OCI-LY7 (cell line): ENCODE measurements around the gene CRMP1. TPM values are rescaled to one million over a fixed set of nuclear protein-coding genes. Genes with fewer than 3 reads are reported as not detected.

ENCODE experiments used
- BruUV-seq: library from RNA; stranded (reverse); fragments of 400-500 nt; replicated peaks from 2 replicates; lab custom pipeline; 2021; lab: Mats Ljungman, UMichigan
- CTCF ChIA-PET: fragments of 300-600 bp; sonication (Branson Sonifier 250); formaldehyde crosslinking; loops from one replicate; lab custom pipeline; 2022; ENCODE audit warnings: antibody characterized with exemption; ENCODE audit not compliant: unreplicated experiment; lab: Charles Lee
- POLR2A ChIA-PET: fragments of 300-600 bp; sonication (Branson Sonifier 250); formaldehyde crosslinking; loops from one replicate; lab custom pipeline; 2022; ENCODE audit warnings: antibody characterized with exemption; lab: Charles Lee
- DNase-seq: peaks from one replicate; pipeline ENCODE4 v3.0.0-alpha.2; 2015; ENCODE audit warnings: low spot score
- H2AFZ ChIP-seq: fragments of 200-600 bp; sonication (generic), shearing (Covaris generic); 2 replicates; pipeline ENCODE4 v1.6.1; 2014; ENCODE audit warnings: mild to moderate bottlenecking, antibody characterized with exemption, low read length, moderate library complexity
- H3K27ac ChIP-seq: fragments of 200-600 bp; sonication (generic); 2 replicates; pipeline ENCODE4 v1.5.1; 2014; ENCODE audit warnings: mixed run types, low read depth, mild to moderate bottlenecking, moderate library complexity, low read length, inconsistent platforms; ENCODE audit not compliant: poor library complexity, severe bottlenecking
- H3K36me3 ChIP-seq: fragments of 200-600 bp; sonication (generic); 2 replicates; pipeline ENCODE4 v1.6.1; 2014; ENCODE audit warnings: mild to moderate bottlenecking, antibody characterized with exemption, low read length, moderate library complexity, mixed read lengths; ENCODE audit not compliant: insufficient read depth
- H3K4me1 ChIP-seq: fragments of 200-600 bp; sonication (generic); 2 replicates; pipeline ENCODE4 v1.5.1; 2014; ENCODE audit warnings: mild to moderate bottlenecking, low read length; ENCODE audit not compliant: insufficient read depth, poor library complexity, severe bottlenecking
- H3K4me2 ChIP-seq: fragments of 200-600 bp; sonication (generic); 2 replicates; pipeline ENCODE4 v1.6.1; 2014; ENCODE audit warnings: mild to moderate bottlenecking, low read length
- H3K4me3 ChIP-seq: fragments of 200-600 bp; sonication (generic); 2 replicates; pipeline ENCODE4 v1.5.1; 2014; ENCODE audit warnings: mild to moderate bottlenecking, low read depth, low read length; ENCODE audit not compliant: poor library complexity, severe bottlenecking
- H3K79me2 ChIP-seq: fragments of 200-600 bp; sonication (generic); 2 replicates; pipeline ENCODE4 v1.6.1; 2016; ENCODE audit warnings: low read depth, mild to moderate bottlenecking, low read length, moderate library complexity, mixed read lengths; ENCODE audit not compliant: insufficient read depth
- H3K9me2 ChIP-seq: fragments of 200-600 bp; sonication (generic); 2 replicates; pipeline ENCODE4 v1.6.1; 2016; ENCODE audit warnings: mild to moderate bottlenecking, low read length, mixed read lengths; ENCODE audit not compliant: insufficient read depth
- H3K9me3 ChIP-seq: fragments of 200-600 bp; sonication (generic); 2 replicates; pipeline ENCODE4 v1.6.1; 2014; ENCODE audit warnings: mild to moderate bottlenecking, mixed run types, low read length, mixed read lengths
- H4K20me1 ChIP-seq: fragments of 200-600 bp; sonication (generic); 2 replicates; pipeline ENCODE4 v1.6.1; 2014; ENCODE audit warnings: mild to moderate bottlenecking, antibody characterized with exemption, low read length, moderate library complexity, mixed read lengths; ENCODE audit not compliant: insufficient read depth
- EZH2phosphoT487 ChIP-seq: fragments of 200-600 bp; sonication (generic); IDR thresholded peaks from 2 replicates; pipeline ENCODE4 v1.6.1; 2018; ENCODE audit warnings: low read depth, borderline replicate concordance, mild to moderate bottlenecking, mixed run types, antibody characterized with exemption, low read length, moderate library complexity, mixed read lengths
- intact Hi-C: fragments of 100-400 bp; cut with micrococcal nuclease; formaldehyde crosslinking; loops from one replicate; pipeline ENCODE4 v1.10.0; 2022; ENCODE audit not compliant: unreplicated experiment
- total RNA-seq, 2 experiments: library from RNA; depleted of rRNA in 1 of 2; stranded (reverse); fragments of >200 nt in 1 of 2; shearing (Covaris generic) in 1 of 2; gene quantifications; 2 replicates each; pipeline ENCODE4 v1.2.3, GENCODE V29; 2014 to 2022
- TF ChIP-seq, protein P1 (sequence below): fragments of 200-600 bp; sonication (generic); conservative IDR thresholded peaks from 2 replicates; pipeline ENCODE4 v1.5.1; 2014; ENCODE audit warnings: mild to moderate bottlenecking, antibody characterized with exemption, low read length, moderate library complexity, mixed read lengths

CRMP1 gene
- total RNA-seq, 2 experiments from 2014 or later = not detected

DNA sequence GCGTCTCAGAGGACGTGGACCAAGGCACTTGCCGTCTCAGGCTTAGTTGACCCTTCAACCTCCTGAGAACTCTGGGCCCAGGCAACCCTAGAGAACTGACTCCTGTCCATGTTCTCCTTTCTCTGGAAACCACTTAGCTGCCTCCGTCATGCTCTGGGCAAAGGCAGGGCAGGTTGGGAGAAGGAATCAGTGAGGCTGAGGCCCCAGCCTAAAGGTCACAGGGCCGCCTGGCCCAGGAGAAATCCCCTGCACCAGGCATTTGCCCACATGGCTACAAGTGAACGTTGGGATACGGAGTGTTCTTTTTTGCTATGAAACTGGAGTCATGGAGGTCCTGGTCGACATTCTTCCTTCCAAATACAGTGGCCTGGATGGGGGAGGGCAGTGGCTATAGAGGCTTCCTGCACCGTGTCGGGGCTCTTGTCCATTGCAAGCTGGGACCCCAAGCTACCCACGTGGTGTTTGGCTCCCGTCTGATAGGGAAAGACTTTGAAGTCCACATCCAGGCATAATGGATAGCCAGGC lies 76.0 kb downstream of the CRMP1 start:
- ChIA-PET CTCF (no interaction called here), POLR2A (no interaction called here)
- TF ChIP-seq, protein P1, sequence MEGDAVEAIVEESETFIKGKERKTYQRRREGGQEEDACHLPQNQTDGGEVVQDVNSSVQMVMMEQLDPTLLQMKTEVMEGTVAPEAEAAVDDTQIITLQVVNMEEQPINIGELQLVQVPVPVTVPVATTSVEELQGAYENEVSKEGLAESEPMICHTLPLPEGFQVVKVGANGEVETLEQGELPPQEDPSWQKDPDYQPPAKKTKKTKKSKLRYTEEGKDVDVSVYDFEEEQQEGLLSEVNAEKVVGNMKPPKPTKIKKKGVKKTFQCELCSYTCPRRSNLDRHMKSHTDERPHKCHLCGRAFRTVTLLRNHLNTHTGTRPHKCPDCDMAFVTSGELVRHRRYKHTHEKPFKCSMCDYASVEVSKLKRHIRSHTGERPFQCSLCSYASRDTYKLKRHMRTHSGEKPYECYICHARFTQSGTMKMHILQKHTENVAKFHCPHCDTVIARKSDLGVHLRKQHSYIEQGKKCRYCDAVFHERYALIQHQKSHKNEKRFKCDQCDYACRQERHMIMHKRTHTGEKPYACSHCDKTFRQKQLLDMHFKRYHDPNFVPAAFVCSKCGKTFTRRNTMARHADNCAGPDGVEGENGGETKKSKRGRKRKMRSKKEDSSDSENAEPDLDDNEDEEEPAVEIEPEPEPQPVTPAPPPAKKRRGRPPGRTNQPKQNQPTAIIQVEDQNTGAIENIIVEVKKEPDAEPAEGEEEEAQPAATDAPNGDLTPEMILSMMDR = no peak
- no peak for TF ChIP-seq EZH2phosphoT487
- no peaks in the 10 kb centered on the region for H3K36me3 ChIP-seq
- no peak overlapping the region for H3K4me2 ChIP-seq
- no peak overlapping the region for H3K4me3 ChIP-seq
- no peaks in the 10 kb centered on the region for H3K4me1 ChIP-seq
- no peaks in the 10 kb centered on the region for H4K20me1 ChIP-seq
- no peak overlapping the region for H2AFZ ChIP-seq
- H3K9me3 ChIP-seq = no peaks in the 10 kb centered on the region
- intact Hi-C loops = loop anchor here (10.0 kb wide), 1 partner anchor 822 kb away; no protein-coding TSS in a partner anchor
- H3K9me2 ChIP-seq = no peaks in the 10 kb centered on the region
- DNase-seq = no peak
- no peaks in the 10 kb centered on the region for H3K79me2 ChIP-seq
- H3K27ac ChIP-seq = no peak overlapping the region
- no TSS peak for BruUV-seq

DNA sequence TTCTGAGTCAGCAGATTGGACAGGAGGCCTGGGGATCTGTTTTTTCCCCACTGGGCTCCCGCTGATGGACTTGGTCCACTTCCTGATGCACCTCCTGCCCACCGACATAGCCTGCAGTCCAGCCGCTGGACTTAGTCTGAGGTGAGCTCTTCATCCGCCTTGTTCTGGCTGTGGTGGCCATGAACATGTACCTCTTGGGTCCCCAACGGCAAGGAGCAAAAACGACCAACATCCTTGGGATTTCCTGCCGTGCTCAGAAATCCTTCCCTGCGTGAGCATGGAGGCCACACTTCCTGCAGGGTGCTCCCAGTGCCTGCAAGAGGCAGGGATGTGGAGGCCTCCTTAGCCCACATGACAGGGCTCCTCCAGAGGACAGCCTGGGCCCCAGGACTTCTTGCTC lies 76.8 kb downstream of the CRMP1 start:
- Histone ChIP-seq H3K36me3 (no peaks in the 10 kb centered on the region), H3K79me2 (no peaks in the 10 kb centered on the region), H4K20me1 (no peaks in the 10 kb centered on the region), H3K9me2 (no peaks in the 10 kb centered on the region), H3K9me3 (no peaks in the 10 kb centered on the region), H3K4me3 (no peak overlapping the region), H3K4me1 (no peaks in the 10 kb centered on the region), H3K4me2 (no peak overlapping the region), H2AFZ (no peak overlapping the region), H3K27ac (no peak overlapping the region)
- ChIA-PET CTCF (no interaction called here), POLR2A (no interaction called here)
- DNase-seq = no peak
- no TSS peak for BruUV-seq
- TF ChIP-seq EZH2phosphoT487 = no peak
- TF ChIP-seq, protein P1 = no peak
- intact Hi-C loops = loop anchor here (10.0 kb wide), 1 partner anchor 821 kb away; no protein-coding TSS in a partner anchor

DNA sequence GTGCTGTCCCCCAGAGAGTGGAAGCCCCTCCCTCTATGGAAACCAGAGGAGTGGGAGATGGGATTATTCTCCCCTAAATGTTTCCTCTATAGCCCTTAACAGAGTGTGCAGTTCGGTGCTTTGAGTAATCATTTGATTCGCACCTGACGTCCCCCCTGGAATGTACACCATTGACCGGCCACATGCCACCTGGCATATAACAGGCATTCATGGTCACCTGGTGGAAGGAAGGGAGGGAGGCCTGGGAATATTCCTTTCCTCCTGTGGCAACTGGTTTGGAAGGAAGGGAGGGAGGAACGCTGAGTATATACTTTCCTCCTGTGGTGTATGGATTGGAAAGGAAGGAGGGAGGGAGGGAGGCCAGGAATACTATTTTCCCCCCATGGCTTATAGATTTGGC lies 77.2 kb downstream of the CRMP1 start:
- DNase-seq = no peak
- TF ChIP-seq, protein P1 = no peak
- no peak for TF ChIP-seq EZH2phosphoT487
- Histone ChIP-seq H3K36me3 (no peaks in the 10 kb centered on the region), H4K20me1 (no peaks in the 10 kb centered on the region), H3K4me1 (no peaks in the 10 kb centered on the region), H2AFZ (no peak overlapping the region), H3K4me3 (no peak overlapping the region), H3K4me2 (no peak overlapping the region), H3K9me3 (no peaks in the 10 kb centered on the region), H3K79me2 (no peaks in the 10 kb centered on the region), H3K9me2 (no peaks in the 10 kb centered on the region), H3K27ac (no peak overlapping the region)
- intact Hi-C loops = loop anchor here (10.0 kb wide), 1 partner anchor 821 kb away; no protein-coding TSS in a partner anchor
- CTCF ChIA-PET = no interaction called here
- no TSS peak for BruUV-seq
- POLR2A ChIA-PET = no interaction called here
